Esophagus squamous epithelium (tissue), 5 donors: ENCODE measurements around the gene EPHA4. TPM values are rescaled to one million over a fixed set of nuclear protein-coding genes. Genes with fewer than 3 reads are reported as not detected.

ENCODE experiments used
- DNase-seq: peaks from one replicate; lab custom pipeline; 2025; lab: John Stamatoyannopoulos, UW
- H3K27ac ChIP-seq, 4 donors: fragments of 200-600 bp; sonication (generic); one replicate each; pipeline ENCODE4 v1.5.1; 2016 to 2019; ENCODE audit warnings: mild to moderate bottlenecking in 1 of 4
- H3K27me3 ChIP-seq, 4 donors: fragments of 200-600 bp; sonication (generic); 1 replicate in 3 of 4; 2 replicates in 1 of 4; pipeline versions ENCODE4 v1.5.1 to v1.6.0; 2017 to 2021; ENCODE audit warnings: antibody characterized with exemption in 1 of 4
- H3K36me3 ChIP-seq, 3 donors: fragments of 200-600 bp; sonication (generic); one replicate each; pipeline ENCODE4 v1.5.1; 2016 to 2019
- H3K4me1 ChIP-seq, 3 donors: fragments of 200-600 bp; sonication (generic); one replicate each; pipeline ENCODE4 v1.5.1; 2017 to 2019
- H3K4me3 ChIP-seq, 4 donors: fragments of 200-600 bp; sonication (generic); 1 replicate in 3 of 4; 2 replicates in 1 of 4; pipeline ENCODE4 v1.5.1; 2016 to 2019; ENCODE audit warnings: mild to moderate bottlenecking in 2 of 4, moderate library complexity in 1 of 4
- H3K9me3 ChIP-seq, 3 donors: fragments of 200-600 bp; sonication (generic); one replicate each; pipeline ENCODE4 v1.5.1; 2016 to 2019
- POLR2A ChIP-seq, 4 donors: fragments of 450-650 bp; IDR thresholded peaks; one replicate each; pipeline ENCODE4 v1.6.1; 2017; ENCODE audit warnings: antibody characterized with exemption in 4 of 4, mild to moderate bottlenecking in 4 of 4, moderate library complexity in 3 of 4
- WGBS, 2 donors: methylation state at CpG; one replicate each; pipeline ENCODE4 v1.1.5; 2018; 5-methylcytosine and 5-hydroxymethylcytosine counted together
- intact Hi-C: fragments of 100-400 bp; cut with DNase I; formaldehyde crosslinking; loops from one replicate; pipeline ENCODE4 v1.15.0; 2022
- total RNA-seq, 4 donors: library from RNA; depleted of rRNA; stranded (reverse); fragments of >200 nt; gene quantifications; one replicate each; pipeline ENCODE4 v1.1.0, GENCODE V29; 2016
- TF ChIP-seq, protein P1 (sequence below), 6 experiments: fragments of 450-650 bp in 4 of 6; fragments of 200-600 bp in 2 of 6; sonication (generic) in 2 of 6; IDR thresholded peaks; one replicate each; pipeline ENCODE4 v1.5.1; 2016 to 2019; ENCODE audit warnings: antibody characterized with exemption in 6 of 6, mild to moderate bottlenecking in 4 of 6, moderate library complexity in 4 of 6
- donor health status: DM: yes; HTN: yes; CAD: no.

Gene EPHA4
- total RNA-seq, 4 donors from 2014 or later: 5.9 to 30.3 (median 25.2) TPM

DNA sequence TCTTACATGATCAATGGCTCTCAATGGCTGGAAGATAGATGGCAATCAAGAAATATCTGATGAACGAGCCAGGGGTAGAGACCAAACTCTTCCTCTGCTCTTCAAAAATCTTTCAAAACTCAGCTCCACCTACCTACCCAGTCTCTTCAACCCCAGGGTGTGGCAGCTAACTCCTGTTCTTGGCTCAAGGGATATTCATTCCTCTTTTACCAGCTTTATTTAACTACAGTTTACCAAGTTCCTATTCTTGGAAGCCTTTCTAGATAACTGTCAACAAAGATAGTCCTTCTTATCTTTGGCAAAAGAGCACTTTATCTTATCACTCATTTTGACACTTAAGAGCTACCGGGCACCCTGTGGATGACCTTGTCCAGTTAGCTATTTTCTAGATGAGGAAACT is 36.3 kb downstream of the EPHA4 start:
- H3K9me3 ChIP-seq: no peaks in the 10 kb centered on the region
- 85 to 87% methylated on average over 2 of the region's 2 CpGs for WGBS, 2 donors
- H3K27ac ChIP-seq: no peak overlapping the region
- intact Hi-C loops: no loop called here
- TF ChIP-seq, protein P1, sequence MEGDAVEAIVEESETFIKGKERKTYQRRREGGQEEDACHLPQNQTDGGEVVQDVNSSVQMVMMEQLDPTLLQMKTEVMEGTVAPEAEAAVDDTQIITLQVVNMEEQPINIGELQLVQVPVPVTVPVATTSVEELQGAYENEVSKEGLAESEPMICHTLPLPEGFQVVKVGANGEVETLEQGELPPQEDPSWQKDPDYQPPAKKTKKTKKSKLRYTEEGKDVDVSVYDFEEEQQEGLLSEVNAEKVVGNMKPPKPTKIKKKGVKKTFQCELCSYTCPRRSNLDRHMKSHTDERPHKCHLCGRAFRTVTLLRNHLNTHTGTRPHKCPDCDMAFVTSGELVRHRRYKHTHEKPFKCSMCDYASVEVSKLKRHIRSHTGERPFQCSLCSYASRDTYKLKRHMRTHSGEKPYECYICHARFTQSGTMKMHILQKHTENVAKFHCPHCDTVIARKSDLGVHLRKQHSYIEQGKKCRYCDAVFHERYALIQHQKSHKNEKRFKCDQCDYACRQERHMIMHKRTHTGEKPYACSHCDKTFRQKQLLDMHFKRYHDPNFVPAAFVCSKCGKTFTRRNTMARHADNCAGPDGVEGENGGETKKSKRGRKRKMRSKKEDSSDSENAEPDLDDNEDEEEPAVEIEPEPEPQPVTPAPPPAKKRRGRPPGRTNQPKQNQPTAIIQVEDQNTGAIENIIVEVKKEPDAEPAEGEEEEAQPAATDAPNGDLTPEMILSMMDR (IDR thresholded peaks at IDR 0.05): no peak
- no peak for TF ChIP-seq POLR2A (IDR thresholded peaks at IDR 0.05)
- H3K27me3 ChIP-seq: peaks cover 0 to 6% (median 0%) of the 10 kb centered on the region in 4 donors
- H3K4me1 ChIP-seq: peaks cover 0 to 29% (median 7%) of the 10 kb centered on the region in 3 donors
- H3K4me3 ChIP-seq: no peak overlapping the region
- H3K36me3 ChIP-seq: no peaks in the 10 kb centered on the region
- no peak for DNase-seq

DNA sequence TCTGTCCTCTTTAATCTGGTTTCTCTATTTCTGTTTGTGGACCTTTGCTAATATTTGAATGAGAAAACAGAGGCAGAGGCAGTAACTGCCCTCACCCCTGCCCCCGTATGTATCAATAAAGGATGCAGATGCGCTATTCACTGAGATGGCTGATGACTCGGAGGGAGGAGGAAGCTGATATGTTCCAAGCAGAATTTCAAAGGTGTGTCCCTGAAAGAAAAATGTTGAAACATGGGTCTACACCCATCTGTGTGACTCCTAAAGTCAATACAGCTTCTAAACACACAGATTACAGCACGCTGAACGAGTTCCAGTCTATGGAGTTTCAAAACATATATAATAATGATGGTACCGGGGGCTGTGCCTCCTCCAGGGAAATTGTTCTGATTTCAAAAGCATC is 38.8 kb downstream of the EPHA4 start:
- intact Hi-C loops: no loop called here
- peak overlapping the region in 1 of 4 donors; percentile 44 for H3K27ac ChIP-seq
- 44 to 49% methylated on average over 6 of the region's 6 CpGs for WGBS, 2 donors
- peaks cover 11 to 49% (median 21%) of the 10 kb centered on the region in 3 donors for H3K4me1 ChIP-seq
- no peaks in the 10 kb centered on the region for H3K9me3 ChIP-seq
- TF ChIP-seq POLR2A (IDR thresholded peaks at IDR 0.05): no peak
- TF ChIP-seq, protein P1 (IDR thresholded peaks at IDR 0.05): no peak
- H3K4me3 ChIP-seq: no peak overlapping the region
- no peak for DNase-seq
- H3K27me3 ChIP-seq: no peaks in the 10 kb centered on the region
- H3K36me3 ChIP-seq: no peaks in the 10 kb centered on the region

DNA sequence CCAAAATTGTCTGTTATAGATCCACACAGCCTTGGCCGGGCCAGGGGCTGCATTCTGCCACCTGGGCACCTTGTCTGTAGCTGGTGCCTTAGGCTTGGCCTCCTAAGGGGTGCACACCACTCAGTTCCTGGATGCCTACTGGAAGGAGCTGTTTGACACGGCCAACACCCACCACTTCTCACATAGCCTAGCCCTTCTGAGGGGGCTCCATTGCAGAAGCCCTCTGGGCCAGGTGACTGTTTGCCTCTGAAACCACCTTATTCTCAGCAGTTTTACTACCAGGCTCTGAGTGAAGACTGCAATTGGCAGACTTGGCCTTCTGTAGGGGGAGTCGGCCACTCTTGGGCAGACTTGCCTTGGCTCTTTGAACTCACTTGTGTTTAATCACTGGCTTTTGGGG is 39.5 kb downstream of the EPHA4 start:
- Histone ChIP-seq H3K9me3 (no peaks in the 10 kb centered on the region), H3K27me3 (no peaks in the 10 kb centered on the region), H3K36me3 (no peaks in the 10 kb centered on the region), H3K27ac (no peak overlapping the region), H3K4me3 (no peak overlapping the region), H3K4me1 (peaks cover 11 to 53% (median 21%) of the 10 kb centered on the region in 3 donors)
- TF ChIP-seq POLR2A (IDR thresholded peaks at IDR 0.05): no peak
- TF ChIP-seq, protein P1 (IDR thresholded peaks at IDR 0.05): no peak
- intact Hi-C loops: no loop called here
- DNase-seq: no peak
- 91 to 100% methylated on average over 1 to 2 of the region's 3 CpGs for WGBS, 2 donors

DNA sequence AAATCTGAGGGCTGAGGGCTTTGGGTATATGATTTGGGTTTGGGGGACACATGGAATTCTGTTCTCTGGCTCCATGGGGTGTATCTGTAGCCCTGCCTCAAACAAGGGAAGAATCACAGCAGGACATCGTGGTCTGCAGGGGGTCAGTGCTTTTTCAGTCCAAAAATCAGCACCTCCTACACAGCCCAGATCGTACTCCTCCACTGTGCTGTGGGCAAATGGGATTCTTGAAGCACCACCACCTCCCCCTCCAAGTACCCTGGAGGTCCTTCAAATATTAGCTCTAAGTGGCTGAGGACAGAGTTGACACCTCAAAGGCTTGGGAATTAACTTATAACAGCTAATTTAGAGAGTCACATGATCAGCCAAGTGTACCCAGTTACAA is 41.5 kb downstream of the EPHA4 start:
- TF ChIP-seq POLR2A (IDR thresholded peaks at IDR 0.05): no peak
- TF ChIP-seq, protein P1 (IDR thresholded peaks at IDR 0.05): no peak
- Histone ChIP-seq H3K4me1 (peaks cover 11 to 56% (median 21%) of the 10 kb centered on the region in 3 donors), H3K36me3 (no peaks in the 10 kb centered on the region), H3K27me3 (no peaks in the 10 kb centered on the region), H3K27ac (peak overlapping the region in 2 of 4 donors; percentile 21 to 49), H3K4me3 (no peak overlapping the region), H3K9me3 (no peaks in the 10 kb centered on the region)
- intact Hi-C loops: no loop called here
- WGBS, 2 donors: 40 to 65% methylated on average over 1 to 2 of the region's 2 CpGs
- DNase-seq: no peak

DNA sequence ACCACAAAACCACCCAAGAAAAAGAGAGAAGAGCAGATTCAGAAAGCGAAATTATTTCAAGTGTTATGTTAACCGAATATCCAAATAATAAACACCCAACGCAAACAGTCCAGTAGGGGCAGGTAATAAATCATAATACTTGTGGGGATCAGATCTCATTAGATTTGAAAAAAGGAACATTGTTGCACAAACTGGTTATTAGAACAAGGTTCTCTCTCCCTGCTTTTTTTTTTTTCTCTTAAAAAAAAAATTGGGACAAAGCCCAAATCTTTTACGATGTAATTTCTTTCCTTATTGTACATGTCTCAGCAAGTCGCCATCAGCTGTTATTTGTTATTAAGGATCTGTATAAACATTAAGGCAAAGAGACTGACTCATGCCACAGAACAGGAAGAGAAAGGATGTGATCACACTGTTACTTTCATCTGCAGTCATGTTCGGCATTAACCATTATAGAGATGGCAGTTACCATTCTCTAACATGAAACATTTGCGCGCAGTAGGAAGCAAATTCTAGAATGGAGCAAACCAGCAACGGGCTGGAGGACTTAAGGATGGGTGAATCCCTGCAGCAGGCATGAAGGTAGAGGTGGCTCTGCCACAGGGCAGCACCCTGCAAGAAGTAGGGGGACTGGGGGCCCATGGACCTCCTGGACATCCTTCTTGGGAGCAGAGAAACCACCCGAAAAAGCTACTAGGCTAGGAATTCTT is 42.0 kb downstream of the EPHA4 start:
- 17 to 36% methylated on average over 9 to 10 of the region's 10 CpGs for WGBS, 2 donors
- Histone ChIP-seq H3K4me1 (peaks cover 11 to 56% (median 21%) of the 10 kb centered on the region in 3 donors), H3K27me3 (no peaks in the 10 kb centered on the region), H3K36me3 (no peaks in the 10 kb centered on the region), H3K27ac (peak overlapping the region; percentile 40 to 54 (median 48)), H3K4me3 (peak overlapping the region in 1 of 4 donors; percentile 37), H3K9me3 (no peaks in the 10 kb centered on the region)
- intact Hi-C loops: no loop called here
- DNase-seq: no peak
- TF ChIP-seq POLR2A (IDR thresholded peaks at IDR 0.05): no peak
- TF ChIP-seq, protein P1 (IDR thresholded peaks at IDR 0.05): peak in 1 of 6 experiments; percentile 3
